Measurements from ENCODE around the gene CADM2.
"Not testable (repeated sequence)": the region's sequence is repeated elsewhere in the genome, so short reads cannot be mapped to it uniquely, and the experiment has no call there.

The CADM2 gene

DNA sequence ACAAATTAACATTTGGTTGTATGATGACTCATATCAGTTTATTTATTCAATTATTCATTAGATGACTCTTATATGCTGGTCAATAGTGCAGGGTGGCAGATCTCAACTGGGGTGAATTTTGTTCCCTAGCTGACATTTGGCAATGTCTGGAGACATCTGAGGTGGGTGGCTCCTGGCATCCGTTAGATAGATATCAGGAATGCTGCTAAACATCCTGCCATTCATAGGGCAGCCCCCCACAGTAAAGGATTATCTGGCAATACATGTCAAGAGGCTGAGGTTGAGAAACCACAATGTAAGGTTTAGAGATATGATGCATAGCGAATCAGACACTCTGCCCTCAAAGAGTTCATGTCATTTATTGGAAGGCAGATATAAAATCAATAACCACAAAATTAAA lies 719.9 kb downstream of the CADM2 start:
- Histone ChIP-seq H3K36me3 (ENCODE audit: control insufficient read depth, insufficient read depth, low read length) (no peaks in the 10 kb centered on the region), H3K4me3 (replicated peaks; ENCODE audit: low read depth, low read length) (no peak overlapping the region), H3K27me3 (replicated peaks; ENCODE audit: control insufficient read depth, insufficient read depth, low read length) (no peaks in the 10 kb centered on the region)
- no peak for DNase-seq (ENCODE audit: extremely low read depth, insufficient read length)
- TF ChIP-seq, protein P1, sequence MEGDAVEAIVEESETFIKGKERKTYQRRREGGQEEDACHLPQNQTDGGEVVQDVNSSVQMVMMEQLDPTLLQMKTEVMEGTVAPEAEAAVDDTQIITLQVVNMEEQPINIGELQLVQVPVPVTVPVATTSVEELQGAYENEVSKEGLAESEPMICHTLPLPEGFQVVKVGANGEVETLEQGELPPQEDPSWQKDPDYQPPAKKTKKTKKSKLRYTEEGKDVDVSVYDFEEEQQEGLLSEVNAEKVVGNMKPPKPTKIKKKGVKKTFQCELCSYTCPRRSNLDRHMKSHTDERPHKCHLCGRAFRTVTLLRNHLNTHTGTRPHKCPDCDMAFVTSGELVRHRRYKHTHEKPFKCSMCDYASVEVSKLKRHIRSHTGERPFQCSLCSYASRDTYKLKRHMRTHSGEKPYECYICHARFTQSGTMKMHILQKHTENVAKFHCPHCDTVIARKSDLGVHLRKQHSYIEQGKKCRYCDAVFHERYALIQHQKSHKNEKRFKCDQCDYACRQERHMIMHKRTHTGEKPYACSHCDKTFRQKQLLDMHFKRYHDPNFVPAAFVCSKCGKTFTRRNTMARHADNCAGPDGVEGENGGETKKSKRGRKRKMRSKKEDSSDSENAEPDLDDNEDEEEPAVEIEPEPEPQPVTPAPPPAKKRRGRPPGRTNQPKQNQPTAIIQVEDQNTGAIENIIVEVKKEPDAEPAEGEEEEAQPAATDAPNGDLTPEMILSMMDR (IDR thresholded peaks at IDR 0.05; ENCODE audit: insufficient read depth, low read length, poor library complexity, severe bottlenecking): no peak

DNA sequence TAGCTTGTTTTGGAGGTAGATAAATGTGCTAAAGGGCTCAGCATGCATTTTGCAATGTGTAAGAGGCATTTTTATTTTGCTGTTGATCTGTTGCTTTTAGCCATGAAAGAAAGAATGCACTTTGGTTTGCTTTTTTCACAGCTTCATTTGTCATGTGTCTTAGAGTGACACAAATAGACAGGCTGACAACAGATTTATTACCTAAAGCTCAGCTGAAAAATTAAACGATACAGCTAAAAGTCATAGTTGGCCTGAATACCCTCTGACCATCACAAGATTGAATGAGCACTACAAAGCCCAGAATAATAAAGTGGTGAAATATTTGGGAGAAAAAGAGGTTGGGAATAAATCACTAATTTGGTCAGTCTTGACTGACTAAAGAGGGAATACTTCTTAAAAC lies 723.1 kb downstream of the CADM2 start:
- H3K27me3 ChIP-seq (replicated peaks; ENCODE audit: control insufficient read depth, insufficient read depth, low read length): no peaks in the 10 kb centered on the region
- H3K36me3 ChIP-seq (ENCODE audit: control insufficient read depth, insufficient read depth, low read length): no peaks in the 10 kb centered on the region
- TF ChIP-seq, protein P1 (IDR thresholded peaks at IDR 0.05; ENCODE audit: insufficient read depth, low read length, poor library complexity, severe bottlenecking): no peak
- no peak overlapping the region for H3K4me3 ChIP-seq (replicated peaks; ENCODE audit: low read depth, low read length)
- no peak for DNase-seq (ENCODE audit: extremely low read depth, insufficient read length)

DNA sequence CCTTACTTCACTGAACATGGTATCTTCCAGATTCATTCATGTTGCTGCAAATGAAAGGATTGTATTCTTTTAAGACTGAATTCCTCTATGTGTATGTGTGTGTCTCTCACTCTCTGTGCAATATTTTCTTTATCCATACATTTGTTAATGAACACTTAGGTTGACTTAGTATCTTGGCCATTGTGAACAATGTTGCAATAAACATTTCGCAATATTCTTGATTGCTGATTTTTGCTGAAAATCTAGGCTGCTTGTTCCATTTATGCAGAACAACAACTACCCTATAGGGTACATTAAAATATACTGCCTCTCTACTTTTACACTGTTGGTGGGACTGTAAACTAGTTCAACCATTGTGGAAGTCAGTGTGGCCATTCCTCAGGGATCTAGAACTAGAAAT lies 732.4 kb downstream of the CADM2 start:
- Histone ChIP-seq H3K36me3 (ENCODE audit: control insufficient read depth, insufficient read depth, low read length) (no peaks in the 10 kb centered on the region), H3K4me3 (replicated peaks; ENCODE audit: low read depth, low read length) (no peak overlapping the region), H3K27me3 (replicated peaks; ENCODE audit: control insufficient read depth, insufficient read depth, low read length) (no peaks in the 10 kb centered on the region)
- DNase-seq (ENCODE audit: extremely low read depth, insufficient read length): no peak
- TF ChIP-seq, protein P1 (IDR thresholded peaks at IDR 0.05; ENCODE audit: insufficient read depth, low read length, poor library complexity, severe bottlenecking): no peak

DNA sequence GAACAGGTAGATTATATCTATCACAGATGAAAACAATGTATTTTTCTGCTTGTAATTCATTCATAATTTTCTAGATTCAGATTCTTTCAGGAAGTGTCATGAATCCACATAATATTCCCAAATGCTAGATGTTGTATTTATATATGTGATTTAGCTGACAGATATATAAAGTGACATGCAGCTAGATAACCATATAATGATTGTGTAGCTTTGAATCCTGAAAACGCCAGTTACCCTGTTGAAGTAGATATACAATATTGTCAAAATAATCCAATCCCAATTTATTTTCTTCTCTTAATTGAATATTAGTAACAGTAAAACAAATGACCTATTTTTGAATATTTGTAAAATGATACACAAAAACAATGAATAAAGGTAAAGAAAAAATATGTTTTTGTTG lies 738.4 kb downstream of the CADM2 start:
- TF ChIP-seq, protein P1 (IDR thresholded peaks at IDR 0.05; ENCODE audit: insufficient read depth, low read length, poor library complexity, severe bottlenecking): no peak
- no peak overlapping the region for H3K4me3 ChIP-seq (replicated peaks; ENCODE audit: low read depth, low read length)
- no peaks in the 10 kb centered on the region for H3K36me3 ChIP-seq (ENCODE audit: control insufficient read depth, insufficient read depth, low read length)
- no peak for DNase-seq (ENCODE audit: extremely low read depth, insufficient read length)
- no peaks in the 10 kb centered on the region for H3K27me3 ChIP-seq (replicated peaks; ENCODE audit: control insufficient read depth, insufficient read depth, low read length)

DNA sequence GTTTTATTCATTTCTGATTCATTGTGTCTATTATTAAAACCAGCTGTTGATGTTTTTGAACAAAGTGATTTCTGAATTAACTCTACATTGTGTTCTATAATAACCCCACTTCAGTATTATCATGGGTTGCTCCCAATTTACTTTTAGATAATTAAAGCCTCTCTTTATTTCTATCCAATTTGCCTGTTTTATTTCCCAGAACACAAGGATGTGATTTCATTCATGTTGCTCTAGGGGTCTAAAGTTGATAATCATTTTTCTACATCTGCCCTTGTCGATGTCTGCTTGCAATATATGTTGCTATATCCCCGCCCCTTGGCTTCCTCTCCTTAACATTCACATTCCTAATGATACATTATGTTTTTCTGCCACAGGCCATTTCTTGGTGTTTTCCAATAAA lies 747.3 kb downstream of the CADM2 start:
- TF ChIP-seq, protein P1 (IDR thresholded peaks at IDR 0.05; ENCODE audit: insufficient read depth, low read length, poor library complexity, severe bottlenecking): no peak
- DNase-seq (ENCODE audit: extremely low read depth, insufficient read length): no peak
- Histone ChIP-seq H3K27me3 (replicated peaks; ENCODE audit: control insufficient read depth, insufficient read depth, low read length) (no peaks in the 10 kb centered on the region), H3K36me3 (ENCODE audit: control insufficient read depth, insufficient read depth, low read length) (no peaks in the 10 kb centered on the region), H3K4me3 (replicated peaks; ENCODE audit: low read depth, low read length) (no peak overlapping the region)

DNA sequence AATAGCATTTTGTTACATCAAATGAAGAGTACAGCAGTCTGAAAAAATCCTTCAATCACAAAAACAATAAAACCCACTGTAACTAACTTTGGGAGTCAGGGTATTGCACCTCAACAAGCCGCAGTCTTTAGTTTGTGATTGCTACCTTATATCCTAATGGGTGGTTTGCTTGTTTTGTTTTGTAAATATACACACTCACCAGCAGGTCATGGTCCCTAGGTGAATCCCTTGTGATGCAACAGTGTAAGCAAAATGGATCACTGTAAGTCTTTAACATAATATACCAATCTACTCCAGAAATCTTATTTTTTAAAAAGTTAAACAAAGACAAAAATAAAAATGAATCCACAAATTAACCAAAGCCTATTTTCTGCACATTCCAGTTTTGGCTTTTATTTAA lies 749.5 kb downstream of the CADM2 start:
- H3K4me3 ChIP-seq (replicated peaks; ENCODE audit: low read depth, low read length): not testable (repeated sequence)

More for the DNA sequence above, 749.5 kb downstream of the CADM2 start:
- not testable (repeated sequence) for DNase-seq (ENCODE audit: extremely low read depth, insufficient read length); H3K36me3 ChIP-seq (ENCODE audit: control insufficient read depth, insufficient read depth, low read length); H3K27me3 ChIP-seq (replicated peaks; ENCODE audit: control insufficient read depth, insufficient read depth, low read length)

Measured in GM06990 (cell line).